Colonic mucosa (tissue), 4 donors: Measurements from ENCODE around the gene FUT8. TPM values are rescaled to one million over a fixed set of nuclear protein-coding genes. Genes with fewer than 3 reads are reported as not detected.

Experiments
- DNase-seq: peaks from one replicate; pipeline ENCODE4 v3.0.0-alpha.2; 2020
- H3K27ac ChIP-seq: fragments of 200-600 bp; one replicate; pipeline ENCODE4 v1.8.0; 2021
- H3K27me3 ChIP-seq: fragments of 200-600 bp; one replicate; pipeline ENCODE4 v1.8.0; 2021
- H3K36me3 ChIP-seq: fragments of 200-600 bp; one replicate; pipeline ENCODE4 v1.8.0; 2021
- H3K4me1 ChIP-seq: fragments of 200-600 bp; one replicate; pipeline ENCODE4 v1.8.0; 2021; ENCODE audit warnings: mild to moderate bottlenecking
- H3K4me3 ChIP-seq: fragments of 200-600 bp; one replicate; pipeline ENCODE4 v1.8.0; 2021
- H3K9ac ChIP-seq, 2 donors: one replicate each; pipeline ENCODE4 v1.7.0; 2013; ENCODE audit warnings: control low read depth in 2 of 2, low read depth in 2 of 2, low read length in 2 of 2
- H3K9me3 ChIP-seq: fragments of 200-600 bp; one replicate; pipeline ENCODE4 v1.8.0; 2021
- intact Hi-C: fragments of 100-400 bp; cut with DNase I; formaldehyde crosslinking; loops from one replicate; pipeline ENCODE4 v1.14.1; 2022
- total RNA-seq, 2 donors: library from RNA; stranded (reverse); fragmentation: NEBNext Ultra II Directional in 1 of 2; extraction: Animal tissue kit (Norgen Biotek cat#: 25700) in 1 of 2; gene quantifications; one replicate each; pipeline ENCODE4 v1.2.1, GENCODE V29; 2021
- TF ChIP-seq, protein P1 (sequence below): fragments of 200-600 bp; IDR thresholded peaks from one replicate; pipeline ENCODE4 v1.8.0; 2022; ENCODE audit warnings: antibody characterized with exemption, mild to moderate bottlenecking
- donor health status: healthy.
- donor health status: DM: no; HTN: no; CAD: no.
- donor health status: DM: no; HTN: no; CAD: no.

Gene FUT8
- total RNA-seq, 2 donors from 2014 or later, result 28.8 to 37.2 TPM

DNA sequence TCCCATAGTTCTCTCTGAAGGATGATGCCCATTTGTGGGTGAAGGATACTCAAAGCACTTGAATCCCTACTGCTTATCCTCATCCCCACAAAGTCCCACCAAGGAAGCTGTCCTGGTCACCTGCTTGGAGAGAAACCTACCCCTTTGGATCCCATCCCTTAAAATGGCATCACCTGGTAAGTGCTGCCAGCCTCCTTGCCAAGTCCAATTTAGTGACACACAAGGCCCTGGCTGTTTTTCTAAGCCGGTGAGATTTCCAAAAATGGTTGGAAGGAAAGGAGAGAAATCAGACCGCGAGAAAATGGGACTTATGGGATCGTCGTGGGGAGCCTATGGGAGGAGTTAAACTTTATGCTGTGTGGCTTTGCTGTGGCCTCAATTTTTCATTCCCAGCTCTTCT is 358.2 kb downstream of the FUT8 start:
- intact Hi-C loops, result no loop called here
- Histone ChIP-seq H3K4me1 (peaks cover 5% of the 10 kb centered on the region), H3K9me3 (no peaks in the 10 kb centered on the region), H3K27ac (no peak overlapping the region), H3K36me3 (no peaks in the 10 kb centered on the region), H3K27me3 (no peaks in the 10 kb centered on the region), H3K9ac (no peak overlapping the region), H3K4me3 (no peak overlapping the region)
- TF ChIP-seq, protein P1, sequence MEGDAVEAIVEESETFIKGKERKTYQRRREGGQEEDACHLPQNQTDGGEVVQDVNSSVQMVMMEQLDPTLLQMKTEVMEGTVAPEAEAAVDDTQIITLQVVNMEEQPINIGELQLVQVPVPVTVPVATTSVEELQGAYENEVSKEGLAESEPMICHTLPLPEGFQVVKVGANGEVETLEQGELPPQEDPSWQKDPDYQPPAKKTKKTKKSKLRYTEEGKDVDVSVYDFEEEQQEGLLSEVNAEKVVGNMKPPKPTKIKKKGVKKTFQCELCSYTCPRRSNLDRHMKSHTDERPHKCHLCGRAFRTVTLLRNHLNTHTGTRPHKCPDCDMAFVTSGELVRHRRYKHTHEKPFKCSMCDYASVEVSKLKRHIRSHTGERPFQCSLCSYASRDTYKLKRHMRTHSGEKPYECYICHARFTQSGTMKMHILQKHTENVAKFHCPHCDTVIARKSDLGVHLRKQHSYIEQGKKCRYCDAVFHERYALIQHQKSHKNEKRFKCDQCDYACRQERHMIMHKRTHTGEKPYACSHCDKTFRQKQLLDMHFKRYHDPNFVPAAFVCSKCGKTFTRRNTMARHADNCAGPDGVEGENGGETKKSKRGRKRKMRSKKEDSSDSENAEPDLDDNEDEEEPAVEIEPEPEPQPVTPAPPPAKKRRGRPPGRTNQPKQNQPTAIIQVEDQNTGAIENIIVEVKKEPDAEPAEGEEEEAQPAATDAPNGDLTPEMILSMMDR, result no peak
- no peak for DNase-seq

DNA sequence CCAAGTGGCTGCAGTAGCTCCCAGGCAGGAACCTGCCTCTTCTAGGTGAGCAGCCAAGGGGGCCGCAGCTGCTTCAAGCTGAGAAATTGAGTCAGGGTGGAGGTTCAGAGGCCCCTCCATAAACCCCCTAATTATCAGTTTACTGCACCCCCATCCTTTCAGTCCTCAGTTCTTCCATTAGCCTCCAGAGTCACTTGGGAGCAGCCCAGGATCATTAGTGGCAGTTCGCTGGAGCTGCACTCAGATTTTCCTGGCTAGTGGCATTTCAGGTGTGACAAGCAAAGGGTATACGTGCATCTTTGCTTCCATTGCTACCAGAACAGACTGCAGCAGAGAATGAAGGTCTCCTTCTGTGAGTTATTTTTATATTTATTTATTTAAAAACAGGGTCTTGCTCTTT is 358.7 kb downstream of the FUT8 start:
- peaks cover 5% of the 10 kb centered on the region for H3K4me1 ChIP-seq
- no peak overlapping the region for H3K4me3 ChIP-seq
- H3K9ac ChIP-seq, result no peak overlapping the region
- no peak overlapping the region for H3K27ac ChIP-seq
- no peaks in the 10 kb centered on the region for H3K9me3 ChIP-seq
- intact Hi-C loops, result no loop called here
- TF ChIP-seq, protein P1, result no peak
- no peaks in the 10 kb centered on the region for H3K27me3 ChIP-seq
- no peak for DNase-seq
- no peaks in the 10 kb centered on the region for H3K36me3 ChIP-seq

DNA sequence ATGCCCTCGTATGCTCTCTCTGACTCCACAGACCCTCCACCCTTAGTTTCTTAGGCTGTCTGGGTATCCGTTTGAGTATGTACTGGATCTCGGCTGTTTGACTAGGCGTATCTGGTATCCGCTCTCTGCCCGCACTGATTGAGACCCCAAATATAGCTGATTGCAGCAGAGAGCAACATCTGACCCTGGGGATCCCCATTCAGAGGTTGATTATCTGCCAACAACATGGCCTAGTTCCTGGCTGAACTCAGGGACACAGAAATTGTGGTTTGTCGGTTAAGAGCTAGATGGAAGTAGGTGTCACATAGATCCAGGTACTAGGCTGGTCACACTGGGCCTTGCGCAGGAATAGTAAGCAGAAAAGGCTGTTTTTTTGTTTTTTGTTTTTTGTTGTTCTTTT is 359.9 kb downstream of the FUT8 start:
- peak overlapping the region; percentile 61 for H3K27ac ChIP-seq
- H3K9ac ChIP-seq, result peak overlapping the region in 1 of 2 donors; percentile 42
- H3K9me3 ChIP-seq, result no peaks in the 10 kb centered on the region
- intact Hi-C loops, result no loop called here
- H3K27me3 ChIP-seq, result no peaks in the 10 kb centered on the region
- H3K36me3 ChIP-seq, result no peaks in the 10 kb centered on the region
- TF ChIP-seq, protein P1, result no peak
- H3K4me3 ChIP-seq, result no peak overlapping the region
- no peak for DNase-seq
- peaks cover 5% of the 10 kb centered on the region for H3K4me1 ChIP-seq

DNA sequence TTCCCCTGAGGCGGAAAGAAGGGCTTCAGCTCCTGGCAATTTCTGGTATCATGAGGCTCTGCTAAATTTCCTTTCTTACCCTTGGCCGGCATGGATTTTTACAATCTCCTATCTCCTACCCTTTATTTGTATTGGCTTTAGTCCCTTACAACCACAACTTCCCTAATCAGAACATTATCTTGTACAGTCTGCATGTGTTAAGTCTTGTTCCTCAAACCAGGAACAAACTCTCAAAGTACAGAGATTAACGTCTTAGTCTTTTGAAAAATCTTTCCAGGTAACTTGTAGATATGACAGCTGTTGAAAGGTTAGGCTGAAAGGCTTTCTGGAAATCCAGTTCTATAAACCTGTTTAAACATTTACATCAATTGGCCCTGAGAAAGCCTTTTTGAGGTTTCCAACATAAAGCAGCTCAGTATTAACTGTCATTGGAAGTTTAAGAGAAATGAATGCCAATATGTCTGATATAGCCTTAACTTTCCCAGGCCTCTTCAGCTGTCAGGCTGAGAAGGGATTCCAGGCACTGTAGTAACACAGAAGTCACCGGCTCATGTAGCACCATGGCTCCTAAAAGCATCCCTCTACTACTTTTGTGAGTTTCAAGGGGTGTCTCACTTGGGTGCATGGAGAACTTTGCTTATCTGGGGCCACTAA is 360.5 kb downstream of the FUT8 start:
- intact Hi-C loops, result no loop called here
- H3K27ac ChIP-seq, result peak overlapping the region; percentile 61
- TF ChIP-seq, protein P1, result no peak

DNA sequence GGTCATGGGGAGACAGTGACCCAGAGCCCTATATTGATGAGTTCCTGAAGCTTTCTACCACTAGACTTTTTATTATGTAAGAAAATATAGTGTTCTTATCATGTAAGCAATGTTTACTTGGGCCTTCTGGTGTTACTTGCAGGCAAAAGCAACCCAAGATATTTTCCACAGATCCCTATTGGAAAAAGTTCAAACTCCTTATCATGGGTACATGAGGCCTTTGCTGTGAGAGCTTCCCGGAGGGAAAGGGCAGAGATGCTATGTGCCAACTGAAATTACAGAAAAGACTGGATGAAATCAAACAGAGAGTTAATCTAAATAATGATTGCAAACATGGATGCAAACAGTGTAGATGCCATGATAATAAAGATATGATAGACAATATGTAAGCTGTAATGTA is 361.5 kb downstream of the FUT8 start:
- no peaks in the 10 kb centered on the region for H3K27me3 ChIP-seq
- no peaks in the 10 kb centered on the region for H3K36me3 ChIP-seq
- peak overlapping the region in 1 of 2 donors; percentile 75 for H3K9ac ChIP-seq
- peaks cover 5% of the 10 kb centered on the region for H3K4me1 ChIP-seq
- intact Hi-C loops, result no loop called here
- H3K4me3 ChIP-seq, result no peak overlapping the region
- no peak for DNase-seq
- H3K9me3 ChIP-seq, result no peaks in the 10 kb centered on the region
- peak overlapping the region; percentile 61 for H3K27ac ChIP-seq
- TF ChIP-seq, protein P1, result no peak

More for the DNA sequence above, 360.5 kb downstream of the FUT8 start:
- no peak for DNase-seq
- H3K36me3 ChIP-seq, result no peaks in the 10 kb centered on the region
- peaks cover 5% of the 10 kb centered on the region for H3K4me1 ChIP-seq
- H3K9ac ChIP-seq, result peak overlapping the region in 1 of 2 donors; percentile 75
- no peak overlapping the region for H3K4me3 ChIP-seq
- no peaks in the 10 kb centered on the region for H3K27me3 ChIP-seq
- no peaks in the 10 kb centered on the region for H3K9me3 ChIP-seq
